ENCODE measurements around the gene HAO2. TPM values are rescaled to one million over a fixed set of nuclear protein-coding genes. Genes with fewer than 3 reads are reported as not detected.

HAO2 gene
- total RNA-seq, 2 experiments from 2014 or later, result not detected

- TF ChIP-seq, protein P1, sequence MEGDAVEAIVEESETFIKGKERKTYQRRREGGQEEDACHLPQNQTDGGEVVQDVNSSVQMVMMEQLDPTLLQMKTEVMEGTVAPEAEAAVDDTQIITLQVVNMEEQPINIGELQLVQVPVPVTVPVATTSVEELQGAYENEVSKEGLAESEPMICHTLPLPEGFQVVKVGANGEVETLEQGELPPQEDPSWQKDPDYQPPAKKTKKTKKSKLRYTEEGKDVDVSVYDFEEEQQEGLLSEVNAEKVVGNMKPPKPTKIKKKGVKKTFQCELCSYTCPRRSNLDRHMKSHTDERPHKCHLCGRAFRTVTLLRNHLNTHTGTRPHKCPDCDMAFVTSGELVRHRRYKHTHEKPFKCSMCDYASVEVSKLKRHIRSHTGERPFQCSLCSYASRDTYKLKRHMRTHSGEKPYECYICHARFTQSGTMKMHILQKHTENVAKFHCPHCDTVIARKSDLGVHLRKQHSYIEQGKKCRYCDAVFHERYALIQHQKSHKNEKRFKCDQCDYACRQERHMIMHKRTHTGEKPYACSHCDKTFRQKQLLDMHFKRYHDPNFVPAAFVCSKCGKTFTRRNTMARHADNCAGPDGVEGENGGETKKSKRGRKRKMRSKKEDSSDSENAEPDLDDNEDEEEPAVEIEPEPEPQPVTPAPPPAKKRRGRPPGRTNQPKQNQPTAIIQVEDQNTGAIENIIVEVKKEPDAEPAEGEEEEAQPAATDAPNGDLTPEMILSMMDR (IDR thresholded peaks at IDR 0.05), result no peak
Measured at GRCh38 chr1:119384591-119384990, 16.0 kb downstream of the HAO2 start.

GRCh38 chr1:119385650-119386049 is 17.1 kb downstream of the HAO2 start:
- ATAC-seq (ENCODE audit: poor library complexity), result no peak
- CTCF ChIA-PET, result no interaction called here

More at GRCh38 chr1:119384591-119384990, 16.0 kb downstream of the HAO2 start:
- Histone ChIP-seq H3K4me1 (ENCODE audit: insufficient read depth, low read length) (no peaks in the 10 kb centered on the region), H3K27ac (ENCODE audit: low read depth in 1 of 2, low read length in 2 of 2) (no peak overlapping the region), H3K27me3 (ENCODE audit: control insufficient read depth in 1 of 2, insufficient read depth in 2 of 2, low read length in 2 of 2) (peaks cover 0 to 5% of the 10 kb centered on the region in 2 experiments), H3K36me3 (ENCODE audit: insufficient read depth, low read length) (no peaks in the 10 kb centered on the region), H3K9me3 (ENCODE audit: control insufficient read depth in 1 of 2, insufficient read depth in 1 of 2, low read length in 2 of 2) (no peaks in the 10 kb centered on the region), H3K4me3 (ENCODE audit: low read length) (no peak overlapping the region)
- no peak overlapping the region for H3K27ac Mint-ChIP-seq
- DNase-seq, result no peak
- no peaks in the 10 kb centered on the region for H3K9me3 Mint-ChIP-seq
- H3K36me3 Mint-ChIP-seq (ENCODE audit: low read depth), result no peaks in the 10 kb centered on the region
- H3K4me1 Mint-ChIP-seq (ENCODE audit: low read depth), result no peaks in the 10 kb centered on the region
- no peaks in the 10 kb centered on the region for H3K27me3 Mint-ChIP-seq
- no peak for ATAC-seq (ENCODE audit: poor library complexity)
- intact Hi-C loops (cut with DNase I, micrococcal nuclease), result no loop called here
- ChIA-PET POLR2A (no interaction called here), CTCF (no interaction called here)
- H3K4me3 Mint-ChIP-seq, result no peak overlapping the region

GRCh38 chr1:119387858-119388257 is 19.3 kb downstream of the HAO2 start:
- ChIA-PET POLR2A (no interaction called here), CTCF (no interaction called here)
- Histone ChIP-seq H3K27me3 (ENCODE audit: control insufficient read depth in 1 of 2, insufficient read depth in 2 of 2, low read length in 2 of 2) (no peaks in the 10 kb centered on the region), H3K4me1 (ENCODE audit: insufficient read depth, low read length) (no peaks in the 10 kb centered on the region), H3K9me3 (ENCODE audit: control insufficient read depth in 1 of 2, insufficient read depth in 1 of 2, low read length in 2 of 2) (no peaks in the 10 kb centered on the region), H3K36me3 (ENCODE audit: insufficient read depth, low read length) (no peaks in the 10 kb centered on the region), H3K4me3 (ENCODE audit: low read length) (no peak overlapping the region), H3K27ac (ENCODE audit: low read depth in 1 of 2, low read length in 2 of 2) (no peak overlapping the region)
- no peak for ATAC-seq (ENCODE audit: poor library complexity)
- DNase-seq, result no peak
- no peaks in the 10 kb centered on the region for H3K36me3 Mint-ChIP-seq (ENCODE audit: low read depth)
- H3K27ac Mint-ChIP-seq, result no peak overlapping the region
- TF ChIP-seq, protein P1 (IDR thresholded peaks at IDR 0.05), result no peak
- intact Hi-C loops (cut with DNase I, micrococcal nuclease), result no loop called here
- H3K4me1 Mint-ChIP-seq (ENCODE audit: low read depth), result no peaks in the 10 kb centered on the region
- no peak overlapping the region for H3K4me3 Mint-ChIP-seq
- peaks cover 15% of the 10 kb centered on the region for H3K27me3 Mint-ChIP-seq
- H3K9me3 Mint-ChIP-seq, result no peaks in the 10 kb centered on the region

More at GRCh38 chr1:119385650-119386049, 17.1 kb downstream of the HAO2 start:
- H3K4me1 ChIP-seq (ENCODE audit: insufficient read depth, low read length), result no peaks in the 10 kb centered on the region
- peaks cover 10% of the 10 kb centered on the region for H3K27me3 Mint-ChIP-seq
- H3K4me3 Mint-ChIP-seq, result no peak overlapping the region
- no peak overlapping the region for H3K27ac Mint-ChIP-seq
- H3K27me3 ChIP-seq (ENCODE audit: control insufficient read depth in 1 of 2, insufficient read depth in 2 of 2, low read length in 2 of 2), result no peaks in the 10 kb centered on the region
- no peak for DNase-seq
- POLR2A ChIA-PET, result no interaction called here
- no peaks in the 10 kb centered on the region for H3K36me3 Mint-ChIP-seq (ENCODE audit: low read depth)
- TF ChIP-seq, protein P1 (IDR thresholded peaks at IDR 0.05), result no peak
- no peak overlapping the region for H3K4me3 ChIP-seq (ENCODE audit: low read length)
- H3K36me3 ChIP-seq (ENCODE audit: insufficient read depth, low read length), result no peaks in the 10 kb centered on the region
- no peaks in the 10 kb centered on the region for H3K9me3 Mint-ChIP-seq
- H3K4me1 Mint-ChIP-seq (ENCODE audit: low read depth), result no peaks in the 10 kb centered on the region
- H3K9me3 ChIP-seq (ENCODE audit: control insufficient read depth in 1 of 2, insufficient read depth in 1 of 2, low read length in 2 of 2), result no peaks in the 10 kb centered on the region
- H3K27ac ChIP-seq (ENCODE audit: low read depth in 1 of 2, low read length in 2 of 2), result no peak overlapping the region
- intact Hi-C loops (cut with DNase I, micrococcal nuclease), result no loop called here
